Panc1 (cell line): ENCODE data around the gene GPR55. TPM values are rescaled to one million over a fixed set of nuclear protein-coding genes. Genes with fewer than 3 reads are reported as not detected.

Source experiments
- ATAC-seq: fragments of 200-7000 bp; cut with Tn5 transposase; 2 replicates; pipeline ENCODE4 v1.9.1; 2020; ENCODE audit warnings: mild to moderate bottlenecking, moderate library complexity
- BruUV-seq: library from RNA; stranded (reverse); fragments of 400-500 nt; replicated peaks from 2 replicates; lab custom pipeline; 2021; lab: Mats Ljungman, UMichigan
- CTCF ChIA-PET: fragments of 300-600 bp; sonication (Branson Sonifier 250); formaldehyde crosslinking; loops from one replicate; lab custom pipeline; 2022; ENCODE audit warnings: antibody characterized with exemption; lab: Charles Lee
- POLR2A ChIA-PET: fragments of 300-600 bp; sonication (Branson Sonifier 250); formaldehyde crosslinking; loops from one replicate; lab custom pipeline; 2022; ENCODE audit warnings: antibody characterized with exemption; lab: Charles Lee
- DNase-seq: peaks from one replicate; pipeline ENCODE4 v3.0.0-alpha.2; 2010; ENCODE audit warnings: low read depth, low spot score
- H3K27ac ChIP-seq: 2 replicates; pipeline ENCODE4 v1.5.1; 2011; ENCODE audit warnings: mild to moderate bottlenecking, low read length, inconsistent platforms
- H3K27me3 ChIP-seq: fragments of 200-500 bp; sonication (Bioruptor generic); 2 replicates; pipeline ENCODE4 v1.6.0; 2014; ENCODE audit warnings: low read length, inconsistent platforms; ENCODE audit not compliant: control insufficient read depth, insufficient read depth
- H3K36me3 ChIP-seq: fragments of 200-500 bp; sonication (Bioruptor generic); 2 replicates; pipeline ENCODE4 v1.5.1; 2014; ENCODE audit warnings: inconsistent platforms, mild to moderate bottlenecking, low read length, moderate library complexity; ENCODE audit not compliant: control insufficient read depth, insufficient read depth
- H3K4me1 ChIP-seq: 2 replicates; pipeline ENCODE4 v1.5.1; 2011; ENCODE audit warnings: inconsistent platforms, mild to moderate bottlenecking, low read length, moderate library complexity; ENCODE audit not compliant: control insufficient read depth, insufficient read depth
- H3K4me3 ChIP-seq, 2 experiments: 2 replicates each; pipeline ENCODE4 v1.5.1; 2011 to 2012; ENCODE audit warnings: low read depth in 2 of 2, low read length in 2 of 2, mild to moderate bottlenecking in 2 of 2, inconsistent platforms in 1 of 2, moderate library complexity in 1 of 2
- H3K9me3 ChIP-seq: fragments of 200-500 bp; sonication (Bioruptor generic); 2 replicates; pipeline ENCODE4 v1.5.1; 2014; ENCODE audit warnings: low read depth, mild to moderate bottlenecking, inconsistent platforms, low read length, moderate library complexity; ENCODE audit not compliant: control insufficient read depth, insufficient read depth
- POLR2AphosphoS5 ChIP-seq: IDR thresholded peaks from 2 replicates; pipeline ENCODE4 v1.6.1; 2012; ENCODE audit warnings: mild to moderate bottlenecking, low read depth, low read length, moderate library complexity
- SIN3A ChIP-seq: IDR thresholded peaks from 2 replicates; pipeline ENCODE4 v1.6.1; 2012; ENCODE audit warnings: low read depth, mild to moderate bottlenecking, low read length, moderate library complexity, borderline replicate concordance; ENCODE audit not compliant: insufficient read depth
- TCF7L2 ChIP-seq: IDR thresholded peaks from 2 replicates; pipeline ENCODE4 v1.6.1; 2011; ENCODE audit warnings: mild to moderate bottlenecking, low read depth, low read length, inconsistent platforms
- in situ Hi-C: cut with HindIII; loops from 2 replicates; pipeline ENCODE4 v1.10.0; 2016; ENCODE audit warnings: low sequenced_read_pairs, low pct_unique_long_range_greater_than_20kb
- intact Hi-C: fragments of 100-400 bp; cut with micrococcal nuclease; formaldehyde crosslinking; loops from one replicate; pipeline ENCODE4 v1.10.0; 2022; ENCODE audit not compliant: unreplicated experiment
- total RNA-seq: library from RNA; stranded (reverse); gene quantifications from one replicate; pipeline ENCODE4 v1.2.1, GENCODE V29; 2021; ENCODE audit not compliant: unreplicated experiment
- TF ChIP-seq, protein P1 (sequence below), 2 experiments: IDR thresholded peaks; 2 replicates each; pipeline ENCODE4 v1.6.1; 2011 to 2012; ENCODE audit warnings: low read depth in 2 of 2, control low read depth in 1 of 2, low read length in 1 of 2, mild to moderate bottlenecking in 1 of 2, moderate library complexity in 1 of 2; ENCODE audit not compliant: insufficient read depth in 1 of 2
- TF ChIP-seq, protein P2 (sequence below): fragments of 450-650 bp; IDR thresholded peaks from 2 replicates; pipeline ENCODE4 v1.5.1; 2017; ENCODE audit warnings: mild to moderate bottlenecking

The GPR55 gene
- total RNA-seq, 1 experiment from 2014 or later: 0.08 TPM

DNA sequence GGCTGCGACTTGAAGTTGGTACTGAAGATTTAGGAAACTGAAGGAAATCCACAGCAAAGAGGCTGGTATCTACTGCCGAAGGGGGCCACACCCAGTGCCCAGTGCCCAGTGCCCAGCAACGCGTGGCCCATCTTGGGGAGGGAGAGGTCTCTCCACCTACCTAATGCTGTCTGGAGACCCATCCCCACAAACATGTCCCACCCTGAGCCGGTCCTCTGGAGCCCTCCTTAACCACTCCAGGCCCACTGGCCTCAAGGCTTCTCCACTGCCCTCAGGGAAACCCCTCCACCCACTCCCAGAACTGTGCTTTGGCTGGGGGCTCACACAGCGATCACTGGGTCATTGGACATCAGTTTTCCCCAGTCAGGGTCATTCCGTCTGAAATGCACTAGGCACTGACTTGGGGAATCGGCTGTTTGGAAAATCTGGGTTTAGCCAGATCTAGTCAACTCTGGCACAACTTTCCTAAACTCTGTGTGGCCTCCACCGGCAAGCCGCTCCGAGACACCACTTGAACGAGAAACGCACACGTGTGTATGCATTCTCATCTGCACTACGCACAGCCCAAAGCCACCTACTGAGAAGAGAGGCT lies 20.1 kb downstream of the GPR55 start:
- BruUV-seq: no TSS peak
- intact Hi-C loops (loop anchor here (10.0 kb wide), 1 partner anchor 80 kb away; no protein-coding TSS in a partner anchor), in situ Hi-C loops (no loop called here)
- Histone ChIP-seq H3K9me3 (no peaks in the 10 kb centered on the region), H3K27ac (no peak overlapping the region), H3K36me3 (no peaks in the 10 kb centered on the region), H3K4me1 (no peaks in the 10 kb centered on the region), H3K27me3 (no peaks in the 10 kb centered on the region), H3K4me3 (no peak overlapping the region)
- TF ChIP-seq TCF7L2 (no peak), POLR2AphosphoS5 (no peak), SIN3A (no peak)
- TF ChIP-seq, protein P1, sequence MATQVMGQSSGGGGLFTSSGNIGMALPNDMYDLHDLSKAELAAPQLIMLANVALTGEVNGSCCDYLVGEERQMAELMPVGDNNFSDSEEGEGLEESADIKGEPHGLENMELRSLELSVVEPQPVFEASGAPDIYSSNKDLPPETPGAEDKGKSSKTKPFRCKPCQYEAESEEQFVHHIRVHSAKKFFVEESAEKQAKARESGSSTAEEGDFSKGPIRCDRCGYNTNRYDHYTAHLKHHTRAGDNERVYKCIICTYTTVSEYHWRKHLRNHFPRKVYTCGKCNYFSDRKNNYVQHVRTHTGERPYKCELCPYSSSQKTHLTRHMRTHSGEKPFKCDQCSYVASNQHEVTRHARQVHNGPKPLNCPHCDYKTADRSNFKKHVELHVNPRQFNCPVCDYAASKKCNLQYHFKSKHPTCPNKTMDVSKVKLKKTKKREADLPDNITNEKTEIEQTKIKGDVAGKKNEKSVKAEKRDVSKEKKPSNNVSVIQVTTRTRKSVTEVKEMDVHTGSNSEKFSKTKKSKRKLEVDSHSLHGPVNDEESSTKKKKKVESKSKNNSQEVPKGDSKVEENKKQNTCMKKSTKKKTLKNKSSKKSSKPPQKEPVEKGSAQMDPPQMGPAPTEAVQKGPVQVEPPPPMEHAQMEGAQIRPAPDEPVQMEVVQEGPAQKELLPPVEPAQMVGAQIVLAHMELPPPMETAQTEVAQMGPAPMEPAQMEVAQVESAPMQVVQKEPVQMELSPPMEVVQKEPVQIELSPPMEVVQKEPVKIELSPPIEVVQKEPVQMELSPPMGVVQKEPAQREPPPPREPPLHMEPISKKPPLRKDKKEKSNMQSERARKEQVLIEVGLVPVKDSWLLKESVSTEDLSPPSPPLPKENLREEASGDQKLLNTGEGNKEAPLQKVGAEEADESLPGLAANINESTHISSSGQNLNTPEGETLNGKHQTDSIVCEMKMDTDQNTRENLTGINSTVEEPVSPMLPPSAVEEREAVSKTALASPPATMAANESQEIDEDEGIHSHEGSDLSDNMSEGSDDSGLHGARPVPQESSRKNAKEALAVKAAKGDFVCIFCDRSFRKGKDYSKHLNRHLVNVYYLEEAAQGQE (IDR thresholded peaks at IDR 0.05; ENCODE audit: insufficient read depth in 1 of 2, low read depth in 2 of 2, low read length in 1 of 2): no peak
- TF ChIP-seq, protein P2, sequence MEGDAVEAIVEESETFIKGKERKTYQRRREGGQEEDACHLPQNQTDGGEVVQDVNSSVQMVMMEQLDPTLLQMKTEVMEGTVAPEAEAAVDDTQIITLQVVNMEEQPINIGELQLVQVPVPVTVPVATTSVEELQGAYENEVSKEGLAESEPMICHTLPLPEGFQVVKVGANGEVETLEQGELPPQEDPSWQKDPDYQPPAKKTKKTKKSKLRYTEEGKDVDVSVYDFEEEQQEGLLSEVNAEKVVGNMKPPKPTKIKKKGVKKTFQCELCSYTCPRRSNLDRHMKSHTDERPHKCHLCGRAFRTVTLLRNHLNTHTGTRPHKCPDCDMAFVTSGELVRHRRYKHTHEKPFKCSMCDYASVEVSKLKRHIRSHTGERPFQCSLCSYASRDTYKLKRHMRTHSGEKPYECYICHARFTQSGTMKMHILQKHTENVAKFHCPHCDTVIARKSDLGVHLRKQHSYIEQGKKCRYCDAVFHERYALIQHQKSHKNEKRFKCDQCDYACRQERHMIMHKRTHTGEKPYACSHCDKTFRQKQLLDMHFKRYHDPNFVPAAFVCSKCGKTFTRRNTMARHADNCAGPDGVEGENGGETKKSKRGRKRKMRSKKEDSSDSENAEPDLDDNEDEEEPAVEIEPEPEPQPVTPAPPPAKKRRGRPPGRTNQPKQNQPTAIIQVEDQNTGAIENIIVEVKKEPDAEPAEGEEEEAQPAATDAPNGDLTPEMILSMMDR: no peak
- ChIA-PET POLR2A (no interaction called here), CTCF (no interaction called here)
- ATAC-seq: no peak
- DNase-seq: no peak

DNA sequence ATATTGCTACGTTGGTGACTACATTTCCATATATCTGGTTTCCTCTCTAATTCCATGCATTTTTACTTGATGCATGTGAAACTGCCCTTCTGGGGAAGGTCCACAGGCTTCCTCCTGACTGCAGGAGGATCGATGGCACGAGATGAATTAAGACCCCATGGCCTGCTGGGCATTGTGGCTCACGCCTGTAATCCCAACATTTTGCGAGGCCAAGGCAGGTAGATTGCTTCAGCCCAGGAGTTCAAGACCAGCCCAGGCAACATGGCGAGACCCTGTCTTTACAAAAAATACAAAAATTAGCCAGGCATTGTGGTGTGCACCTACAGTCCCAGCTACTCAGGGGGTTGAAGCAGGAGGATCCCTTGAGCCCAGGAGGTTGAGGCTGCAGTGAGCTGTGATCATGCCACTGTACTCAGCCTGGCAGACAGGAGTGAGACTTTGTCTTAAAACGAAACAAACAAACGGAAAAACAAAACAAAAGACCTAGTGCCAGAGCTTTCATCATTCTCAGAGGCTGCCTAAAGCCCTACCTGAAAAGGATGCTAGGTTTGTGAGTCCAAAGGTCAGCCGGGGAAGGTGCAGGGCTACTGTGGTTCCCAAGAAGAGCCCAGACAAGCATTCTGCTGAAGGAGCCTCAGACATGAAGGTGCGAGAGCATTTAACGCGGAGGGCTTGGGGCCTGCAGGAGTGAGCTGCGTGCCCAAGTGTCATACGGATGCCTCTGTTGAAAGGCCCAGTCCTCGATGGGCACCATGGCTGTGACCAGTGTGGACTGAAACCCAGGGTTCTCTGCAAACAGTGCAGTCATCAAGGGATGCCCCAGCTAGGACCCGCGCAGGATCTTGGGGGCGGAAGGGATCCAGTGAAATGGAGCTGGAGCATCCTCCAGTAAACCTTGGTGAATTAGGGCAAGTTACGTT lies 21.6 kb downstream of the GPR55 start:
- no peak overlapping the region for H3K4me3 ChIP-seq
- H3K4me1 ChIP-seq: no peaks in the 10 kb centered on the region
- H3K36me3 ChIP-seq: no peaks in the 10 kb centered on the region
- BruUV-seq: no TSS peak
- intact Hi-C loops (loop anchor here (10.0 kb wide), 1 partner anchor 79 kb away; no protein-coding TSS in a partner anchor), in situ Hi-C loops (no loop called here)
- ATAC-seq: no peak
- no peaks in the 10 kb centered on the region for H3K27me3 ChIP-seq
- no peaks in the 10 kb centered on the region for H3K9me3 ChIP-seq
- no peak for DNase-seq
- CTCF ChIA-PET: interaction anchor here (1.4 to 1.8 kb wide), 2 partner anchors 84 to 150 kb away, joined by 5 to 9 read pairs; no protein-coding TSS in a partner anchor
- TF ChIP-seq, protein P1 (IDR thresholded peaks at IDR 0.05; ENCODE audit: insufficient read depth in 1 of 2, low read depth in 2 of 2, low read length in 1 of 2): no peak
- TF ChIP-seq, protein P2: no peak
- TF ChIP-seq SIN3A: no peak
- POLR2A ChIA-PET: no interaction called here
- H3K27ac ChIP-seq: no peak overlapping the region
